WTC11 (cell line): Measurements from ENCODE around the gene ACOT9. TPM values are rescaled to one million over a fixed set of nuclear protein-coding genes. Genes with fewer than 3 reads are reported as not detected.

Source experiments
- ATAC-seq: fragments of 200-7000 bp; cut with Tn5 transposase; 2 replicates; pipeline ENCODE4 v1.10.0; 2021; ENCODE audit warnings: mild to moderate bottlenecking, moderate library complexity
- CTCF ChIA-PET: fragments of 300-600 bp; sonication (Branson Sonifier 250); formaldehyde crosslinking; loops from one replicate; lab custom pipeline; 2021; ENCODE audit warnings: antibody characterized with exemption; lab: Charles Lee
- POLR2A ChIA-PET: fragments of 350-600 bp; sonication (Branson Sonifier 250); formaldehyde crosslinking; loops from one replicate; lab custom pipeline; 2021; ENCODE audit warnings: antibody characterized with exemption; lab: Charles Lee
- DNase-seq: peaks from one replicate; pipeline ENCODE4 v3.0.0; 2021; ENCODE audit warnings: low spot score
- H3K27ac Mint-ChIP-seq: 2 replicates; pipeline ENCODE4 v1.8.0; 2021; ENCODE audit warnings: mixed read lengths
- H3K27me3 Mint-ChIP-seq: 2 replicates; pipeline ENCODE4 v1.8.0; 2021; ENCODE audit warnings: low read depth, mild to moderate bottlenecking, moderate library complexity, mixed read lengths
- H3K36me3 Mint-ChIP-seq: 2 replicates; pipeline ENCODE4 v1.8.0; 2021; ENCODE audit warnings: mixed read lengths
- H3K4me1 Mint-ChIP-seq: 2 replicates; pipeline ENCODE4 v1.8.0; 2022; ENCODE audit warnings: mixed read lengths
- H3K4me3 Mint-ChIP-seq: 2 replicates; pipeline ENCODE4 v1.8.0; 2021; ENCODE audit warnings: mild to moderate bottlenecking, moderate library complexity, mixed read lengths
- H3K9me3 Mint-ChIP-seq: 2 replicates; pipeline ENCODE4 v1.8.0; 2021; ENCODE audit warnings: mixed read lengths
- ATF2 ChIP-seq: sonication (generic); formaldehyde crosslinking; IDR thresholded peaks from 2 replicates; pipeline ENCODE4 v1.8.1; 2022; ENCODE audit warnings: low read depth, missing genetic modification reagents, borderline replicate concordance
- CBFB ChIP-seq: sonication (generic); formaldehyde crosslinking; IDR thresholded peaks from 2 replicates; pipeline ENCODE4 v1.8.1; 2022; ENCODE audit warnings: mild to moderate bottlenecking, low read depth, missing genetic modification reagents
- CDX4 ChIP-seq: fragments of 250-450 bp; sonication (Bioruptor Pico); IDR thresholded peaks from 2 replicates; pipeline ENCODE4 v1.9.0; 2021; ENCODE audit warnings: moderate library complexity, mild to moderate bottlenecking, inconsistent platforms, borderline replicate concordance
- EMX1 ChIP-seq: fragments of 250-450 bp; sonication (Bioruptor Pico); IDR thresholded peaks from 2 replicates; pipeline ENCODE4 v1.8.0; 2021; ENCODE audit warnings: mild to moderate bottlenecking
- FOXJ3 ChIP-seq: sonication (generic); formaldehyde crosslinking; IDR thresholded peaks from 2 replicates; pipeline ENCODE4 v1.9.0; 2021; ENCODE audit warnings: missing genetic modification reagents, mild to moderate bottlenecking, borderline replicate concordance
- FOXP1 ChIP-seq: sonication (generic); formaldehyde crosslinking; IDR thresholded peaks from 2 replicates; pipeline ENCODE4 v1.8.0; 2022; ENCODE audit warnings: missing genetic modification reagents, mild to moderate bottlenecking, moderate library complexity, borderline replicate concordance
- HMGA2 ChIP-seq: fragments of 250-450 bp; sonication (Bioruptor Pico); IDR thresholded peaks from 2 replicates; pipeline ENCODE4 v1.4.0; 2021; ENCODE audit warnings: mild to moderate bottlenecking, moderate library complexity
- HMGXB4 ChIP-seq: sonication (generic); formaldehyde crosslinking; IDR thresholded peaks from 2 replicates; pipeline ENCODE4 v1.8.1; 2023; ENCODE audit warnings: mild to moderate bottlenecking, moderate library complexity, missing genetic modification reagents
- IRF2 ChIP-seq: sonication (generic); formaldehyde crosslinking; IDR thresholded peaks from 2 replicates; pipeline ENCODE4 v1.8.0; 2022; ENCODE audit warnings: low read depth, missing genetic modification reagents, borderline replicate concordance
- KAT7 ChIP-seq: sonication (generic); formaldehyde crosslinking; IDR thresholded peaks from 2 replicates; pipeline ENCODE4 v1.8.1; 2023; ENCODE audit warnings: missing genetic modification reagents, mild to moderate bottlenecking, borderline replicate concordance
- NFE2L1 ChIP-seq: sonication (generic); formaldehyde crosslinking; IDR thresholded peaks from 2 replicates; pipeline ENCODE4 v1.8.1; 2023; ENCODE audit warnings: missing genetic modification reagents
- NFYB ChIP-seq: sonication (generic); formaldehyde crosslinking; conservative IDR thresholded peaks from 2 replicates; pipeline ENCODE4 v1.8.0; 2022; ENCODE audit warnings: low read depth, missing genetic modification reagents
- PRDM15 ChIP-seq: sonication (generic); formaldehyde crosslinking; IDR thresholded peaks from 2 replicates; pipeline ENCODE4 v1.8.0; 2022; ENCODE audit warnings: missing genetic modification reagents
- RELA ChIP-seq: sonication (generic); formaldehyde crosslinking; IDR thresholded peaks from 2 replicates; pipeline ENCODE4 v1.8.1; 2022; ENCODE audit warnings: missing genetic modification reagents, mild to moderate bottlenecking, borderline replicate concordance
- ZMAT4 ChIP-seq: fragments of 250-450 bp; sonication (Bioruptor Pico); IDR thresholded peaks from 2 replicates; pipeline ENCODE4 v1.9.0; 2021; ENCODE audit warnings: mild to moderate bottlenecking
- ZNF138 ChIP-seq: sonication (generic); formaldehyde crosslinking; conservative IDR thresholded peaks from 2 replicates; pipeline ENCODE4 v1.8.1; 2022; ENCODE audit warnings: mild to moderate bottlenecking, moderate library complexity, missing genetic modification reagents
- ZNF232 ChIP-seq: sonication (generic); formaldehyde crosslinking; IDR thresholded peaks from 2 replicates; pipeline ENCODE4 v1.8.0; 2022; ENCODE audit warnings: mild to moderate bottlenecking, missing genetic modification reagents
- ZNF317 ChIP-seq: sonication (generic); formaldehyde crosslinking; IDR thresholded peaks from 2 replicates; pipeline ENCODE4 v1.8.1; 2023; ENCODE audit warnings: low read depth, mild to moderate bottlenecking, moderate library complexity, missing genetic modification reagents, borderline replicate concordance
- ZNF423 ChIP-seq: fragments of 250-450 bp; sonication (Bioruptor Pico); IDR thresholded peaks from 2 replicates; pipeline ENCODE4 v2.1.2; 2022; ENCODE audit warnings: mild to moderate bottlenecking, moderate library complexity
- total RNA-seq: library from RNA; stranded (reverse); gene quantifications from 3 replicates; pipeline ENCODE4 v1.2.3, GENCODE V29; 2021

ACOT9 gene
- total RNA-seq, 1 experiment from 2014 or later = 29.3 TPM

- ATAC-seq (no peak), DNase-seq (no peak)
- ChIA-PET POLR2A (no interaction called here), CTCF (interaction anchor here (0.7 kb wide), 1 partner anchor 202 kb away, joined by 7 read pairs; no protein-coding TSS in a partner anchor)
- Mint-ChIP-seq H3K27me3 (no peaks in the 10 kb centered on the region), H3K36me3 (peaks cover 32% of the 10 kb centered on the region), H3K4me1 (no peaks in the 10 kb centered on the region), H3K4me3 (no peak overlapping the region), H3K27ac (no peak overlapping the region), H3K9me3 (no peaks in the 10 kb centered on the region)
- TF ChIP-seq HMGXB4 (CRISPR knock-in tag) = no peak
- no peak for TF ChIP-seq ZMAT4
- TF ChIP-seq PRDM15 = no peak
- TF ChIP-seq ZNF138 (CRISPR knock-in tag) = no peak
- TF ChIP-seq, all 79 proteins: peak for 0
Observed at GRCh38 chrX:23704673-23705206, 38.3 kb downstream of the ACOT9 start.

GRCh38 chrX:23699636-23700194, 43.4 kb downstream of the ACOT9 start:
- Mint-ChIP-seq H3K4me1 (no peaks in the 10 kb centered on the region), H3K27ac (no peak overlapping the region), H3K36me3 (peaks cover 18% of the 10 kb centered on the region), H3K4me3 (peak overlapping the region; percentile 8; the same call in 1 of the 2 replicates), H3K27me3 (no peaks in the 10 kb centered on the region), H3K9me3 (no peaks in the 10 kb centered on the region)
- POLR2A ChIA-PET = no interaction called here
- CTCF ChIA-PET = interaction anchor here (0.6 to 1.7 kb wide), 2 partner anchors 202 to 354 kb away, joined by 3 to 16 read pairs; no protein-coding TSS in a partner anchor
- peak; percentile 96 for ATAC-seq
- peak; percentile 37 for DNase-seq
- TF ChIP-seq FOXJ3 (no peak), FOXP1 (no peak), EMX1 (CRISPR knock-in tag) (no peak), ZNF232 (CRISPR knock-in tag) (no peak), KAT7 (CRISPR knock-in tag) (no peak), ATF2 (CRISPR knock-in tag) (no peak), RELA (no peak), CBFB (CRISPR knock-in tag) (no peak), ZNF317 (CRISPR knock-in tag) (no peak), ZNF423 (CRISPR knock-in tag) (no peak), IRF2 (no peak), CDX4 (no peak), NFE2L1 (CRISPR knock-in tag) (no peak), HMGA2 (CRISPR knock-in tag) (no peak), NFYB (no peak)
